ENCODE data around the gene CABP4.
"Not testable (repeated sequence)": the region's sequence is repeated elsewhere in the genome, so short reads cannot be mapped to it uniquely, and the experiment has no call there.

Gene CABP4

GRCh38 chr11:67464411-67465188, 9.4 kb downstream of the CABP4 start:
- H3K36me3 ChIP-seq (ENCODE audit: control insufficient read depth, insufficient read depth, low read length) = no peaks in the 10 kb centered on the region
- peak overlapping the region; percentile 75 for H3K9ac ChIP-seq (ENCODE audit: low read length)
- no peaks in the 10 kb centered on the region for H3K27me3 ChIP-seq (ENCODE audit: control insufficient read depth, insufficient read depth, low read length)
- H3K4me1 ChIP-seq (ENCODE audit: control insufficient read depth, insufficient read depth, low read length) = peaks cover 19% of the 10 kb centered on the region
- H3K4me3 ChIP-seq (ENCODE audit: low read depth, low read length) = peak overlapping the region; percentile 78
- no peaks in the 10 kb centered on the region for H3K9me3 ChIP-seq (ENCODE audit: control insufficient read depth, insufficient read depth, low read depth, low read length)
- peak overlapping the region; percentile 69 for H3K27ac ChIP-seq (ENCODE audit: low read depth, low read length)

- H3K4me1 ChIP-seq (ENCODE audit: control insufficient read depth, insufficient read depth, low read length) = peaks cover 19% of the 10 kb centered on the region
- peak overlapping the region; percentile 78 for H3K4me3 ChIP-seq (ENCODE audit: low read depth, low read length)
- peak overlapping the region; percentile 75 for H3K9ac ChIP-seq (ENCODE audit: low read length)
- H3K36me3 ChIP-seq (ENCODE audit: control insufficient read depth, insufficient read depth, low read length) = no peaks in the 10 kb centered on the region
- no peaks in the 10 kb centered on the region for H3K27me3 ChIP-seq (ENCODE audit: control insufficient read depth, insufficient read depth, low read length)
- H3K9me3 ChIP-seq (ENCODE audit: control insufficient read depth, insufficient read depth, low read depth, low read length) = no peaks in the 10 kb centered on the region
- peak overlapping the region; percentile 69 for H3K27ac ChIP-seq (ENCODE audit: low read depth, low read length)
These were observed 10.0 kb downstream of the CABP4 start for GRCh38 chr11:67465189-67465510.

GRCh38 chr11:67465530-67465929, 10.4 kb downstream of the CABP4 start:
- Histone ChIP-seq H3K9ac (ENCODE audit: low read length) (peak overlapping the region; percentile 75), H3K4me1 (ENCODE audit: control insufficient read depth, insufficient read depth, low read length) (peaks cover 19% of the 10 kb centered on the region), H3K4me3 (ENCODE audit: low read depth, low read length) (peak overlapping the region; percentile 78)
- not testable (repeated sequence) for H3K9me3 ChIP-seq (ENCODE audit: control insufficient read depth, insufficient read depth, low read depth, low read length); H3K27me3 ChIP-seq (ENCODE audit: control insufficient read depth, insufficient read depth, low read length); H3K27ac ChIP-seq (ENCODE audit: low read depth, low read length); H3K36me3 ChIP-seq (ENCODE audit: control insufficient read depth, insufficient read depth, low read length)

- Histone ChIP-seq H3K4me3 (ENCODE audit: low read depth, low read length) (no peak overlapping the region), H3K9ac (ENCODE audit: low read length) (no peak overlapping the region), H3K27me3 (ENCODE audit: control insufficient read depth, insufficient read depth, low read length) (no peaks in the 10 kb centered on the region), H3K4me1 (ENCODE audit: control insufficient read depth, insufficient read depth, low read length) (peaks cover 19% of the 10 kb centered on the region), H3K27ac (ENCODE audit: low read depth, low read length) (no peak overlapping the region), H3K9me3 (ENCODE audit: control insufficient read depth, insufficient read depth, low read depth, low read length) (no peaks in the 10 kb centered on the region), H3K36me3 (ENCODE audit: control insufficient read depth, insufficient read depth, low read length) (no peaks in the 10 kb centered on the region)
These were observed 11.2 kb downstream of the CABP4 start for GRCh38 chr11:67466367-67466766.

- Histone ChIP-seq H3K27ac (ENCODE audit: low read depth, low read length) (no peak overlapping the region), H3K4me3 (ENCODE audit: low read depth, low read length) (no peak overlapping the region), H3K4me1 (ENCODE audit: control insufficient read depth, insufficient read depth, low read length) (peaks cover 19% of the 10 kb centered on the region), H3K36me3 (ENCODE audit: control insufficient read depth, insufficient read depth, low read length) (no peaks in the 10 kb centered on the region), H3K9ac (ENCODE audit: low read length) (no peak overlapping the region), H3K27me3 (ENCODE audit: control insufficient read depth, insufficient read depth, low read length) (no peaks in the 10 kb centered on the region), H3K9me3 (ENCODE audit: control insufficient read depth, insufficient read depth, low read depth, low read length) (no peaks in the 10 kb centered on the region)
These were observed 12.0 kb downstream of the CABP4 start for GRCh38 chr11:67466962-67467771.

GRCh38 chr11:67468056-67468455, 12.9 kb downstream of the CABP4 start:
- no peaks in the 10 kb centered on the region for H3K27me3 ChIP-seq (ENCODE audit: control insufficient read depth, insufficient read depth, low read length)
- H3K9me3 ChIP-seq (ENCODE audit: control insufficient read depth, insufficient read depth, low read depth, low read length) = no peaks in the 10 kb centered on the region
- peak overlapping the region; percentile 54 for H3K9ac ChIP-seq (ENCODE audit: low read length)
- peaks cover 19% of the 10 kb centered on the region for H3K4me1 ChIP-seq (ENCODE audit: control insufficient read depth, insufficient read depth, low read length)
- no peak overlapping the region for H3K27ac ChIP-seq (ENCODE audit: low read depth, low read length)
- no peaks in the 10 kb centered on the region for H3K36me3 ChIP-seq (ENCODE audit: control insufficient read depth, insufficient read depth, low read length)
- H3K4me3 ChIP-seq (ENCODE audit: low read depth, low read length) = peak overlapping the region; percentile 88

- Histone ChIP-seq H3K36me3 (ENCODE audit: control insufficient read depth, insufficient read depth, low read length) (no peaks in the 10 kb centered on the region), H3K4me1 (ENCODE audit: control insufficient read depth, insufficient read depth, low read length) (peaks cover 19% of the 10 kb centered on the region), H3K27ac (ENCODE audit: low read depth, low read length) (peak overlapping the region; percentile 45; the same call in 1 of the 2 replicates), H3K27me3 (ENCODE audit: control insufficient read depth, insufficient read depth, low read length) (no peaks in the 10 kb centered on the region), H3K9me3 (ENCODE audit: control insufficient read depth, insufficient read depth, low read depth, low read length) (no peaks in the 10 kb centered on the region), H3K9ac (ENCODE audit: low read length) (peak overlapping the region; percentile 54), H3K4me3 (ENCODE audit: low read depth, low read length) (peak overlapping the region; percentile 88)
These were observed 13.3 kb downstream of the CABP4 start for GRCh38 chr11:67468456-67468758.

- Histone ChIP-seq H3K4me3 (ENCODE audit: low read depth, low read length) (peak within 1 kb of the TSS; percentile 88), H3K9ac (ENCODE audit: low read length) (peak within 1 kb of the TSS; percentile 54), H3K9me3 (ENCODE audit: control insufficient read depth, insufficient read depth, low read depth, low read length) (no peaks in the 10 kb centered on the region), H3K36me3 (ENCODE audit: control insufficient read depth, insufficient read depth, low read length) (no peaks in the 10 kb centered on the region), H3K27ac (ENCODE audit: low read depth, low read length) (peak within 1 kb of the TSS; percentile 45; the same call in 1 of the 2 replicates), H3K27me3 (ENCODE audit: control insufficient read depth, insufficient read depth, low read length) (no peaks in the 10 kb centered on the region), H3K4me1 (ENCODE audit: control insufficient read depth, insufficient read depth, low read length) (peaks cover 15% of the 10 kb centered on the region)
These were observed 13.8 kb downstream of the CABP4 start, which contains the start of gene TMEM134 for GRCh38 chr11:67468759-67469507. TMEM134 (minus strand) TSS chr11:67469251; CDS start chr11:67469192, 59 bp downstream.

GRCh38 chr11:67469508-67469811, 14.3 kb downstream of the CABP4 start:
- Histone ChIP-seq H3K27me3 (ENCODE audit: control insufficient read depth, insufficient read depth, low read length) (no peaks in the 10 kb centered on the region), H3K9me3 (ENCODE audit: control insufficient read depth, insufficient read depth, low read depth, low read length) (no peaks in the 10 kb centered on the region), H3K4me3 (ENCODE audit: low read depth, low read length) (peak overlapping the region; percentile 64), H3K27ac (ENCODE audit: low read depth, low read length) (no peak overlapping the region), H3K36me3 (ENCODE audit: control insufficient read depth, insufficient read depth, low read length) (no peaks in the 10 kb centered on the region), H3K4me1 (ENCODE audit: control insufficient read depth, insufficient read depth, low read length) (peaks cover 10% of the 10 kb centered on the region; the same call in 1 of the 2 replicates), H3K9ac (ENCODE audit: low read length) (peak overlapping the region; percentile 39)

GRCh38 chr11:67470337-67471002, 15.3 kb downstream of the CABP4 start:
- Histone ChIP-seq H3K4me1 (ENCODE audit: control insufficient read depth, insufficient read depth, low read length) (peaks cover 10% of the 10 kb centered on the region; the same call in 1 of the 2 replicates), H3K27me3 (ENCODE audit: control insufficient read depth, insufficient read depth, low read length) (no peaks in the 10 kb centered on the region), H3K4me3 (ENCODE audit: low read depth, low read length) (no peak overlapping the region), H3K27ac (ENCODE audit: low read depth, low read length) (no peak overlapping the region), H3K9me3 (ENCODE audit: control insufficient read depth, insufficient read depth, low read depth, low read length) (no peaks in the 10 kb centered on the region), H3K9ac (ENCODE audit: low read length) (no peak overlapping the region), H3K36me3 (ENCODE audit: control insufficient read depth, insufficient read depth, low read length) (no peaks in the 10 kb centered on the region)
